Mesothelial cell of epicardium (in vitro differentiated cells): Measurements from ENCODE around the gene FA2H. TPM values are rescaled to one million over a fixed set of nuclear protein-coding genes. Genes with fewer than 3 reads are reported as not detected.

Source experiments
- DNase-seq, 2 experiments: peaks; one replicate each; pipeline ENCODE4 v3.0.0; 2021; ENCODE audit warnings: low spot score in 2 of 2; ENCODE audit not compliant: unreplicated experiment in 2 of 2
- H3K27ac Mint-ChIP-seq: 2 replicates; pipeline ENCODE4 v1.8.0; 2021; ENCODE audit warnings: mixed read lengths
- H3K27me3 Mint-ChIP-seq: 2 replicates; pipeline ENCODE4 v1.8.0; 2021; ENCODE audit warnings: low read depth, mixed read lengths
- H3K36me3 Mint-ChIP-seq: 2 replicates; pipeline ENCODE4 v1.8.0; 2021; ENCODE audit warnings: mixed read lengths
- H3K4me1 Mint-ChIP-seq: 2 replicates; pipeline ENCODE4 v1.8.0; 2021; ENCODE audit warnings: mixed read lengths
- H3K4me3 Mint-ChIP-seq: 2 replicates; pipeline ENCODE4 v1.8.0; 2021; ENCODE audit warnings: mild to moderate bottlenecking, moderate library complexity, mixed read lengths
- H3K9me3 Mint-ChIP-seq: 2 replicates; pipeline ENCODE4 v1.8.0; 2021; ENCODE audit warnings: mixed read lengths
- CTCF ChIP-seq: fragments of 200-600 bp; sonication (generic); IDR thresholded peaks from one replicate; pipeline ENCODE4 v1.5.0; 2021; ENCODE audit warnings: antibody characterized with exemption; ENCODE audit not compliant: unreplicated experiment
- total RNA-seq: library from RNA; stranded (reverse); gene quantifications from 3 replicates; pipeline ENCODE4 v1.2.1, GENCODE V29; 2021

The FA2H gene
- total RNA-seq, 1 donor from 2014 or later: not detected

GRCh38 chr16:74718140-74718539 is 56.5 kb downstream of the FA2H start:
- H3K27ac Mint-ChIP-seq: no peak overlapping the region
- no peaks in the 10 kb centered on the region for H3K9me3 Mint-ChIP-seq
- no peaks in the 10 kb centered on the region for H3K4me1 Mint-ChIP-seq
- no peak for DNase-seq
- no peak for TF ChIP-seq CTCF
- H3K4me3 Mint-ChIP-seq: no peak overlapping the region
- H3K36me3 Mint-ChIP-seq: no peaks in the 10 kb centered on the region
- peaks cover 11% of the 10 kb centered on the region for H3K27me3 Mint-ChIP-seq

GRCh38 chr16:74717367-74717766 is 57.3 kb downstream of the FA2H start:
- no peak overlapping the region for H3K27ac Mint-ChIP-seq
- TF ChIP-seq CTCF: no peak
- H3K4me3 Mint-ChIP-seq: no peak overlapping the region
- DNase-seq: no peak
- peaks cover 11% of the 10 kb centered on the region for H3K27me3 Mint-ChIP-seq
- H3K9me3 Mint-ChIP-seq: no peaks in the 10 kb centered on the region
- no peaks in the 10 kb centered on the region for H3K4me1 Mint-ChIP-seq
- H3K36me3 Mint-ChIP-seq: no peaks in the 10 kb centered on the region

DNA sequence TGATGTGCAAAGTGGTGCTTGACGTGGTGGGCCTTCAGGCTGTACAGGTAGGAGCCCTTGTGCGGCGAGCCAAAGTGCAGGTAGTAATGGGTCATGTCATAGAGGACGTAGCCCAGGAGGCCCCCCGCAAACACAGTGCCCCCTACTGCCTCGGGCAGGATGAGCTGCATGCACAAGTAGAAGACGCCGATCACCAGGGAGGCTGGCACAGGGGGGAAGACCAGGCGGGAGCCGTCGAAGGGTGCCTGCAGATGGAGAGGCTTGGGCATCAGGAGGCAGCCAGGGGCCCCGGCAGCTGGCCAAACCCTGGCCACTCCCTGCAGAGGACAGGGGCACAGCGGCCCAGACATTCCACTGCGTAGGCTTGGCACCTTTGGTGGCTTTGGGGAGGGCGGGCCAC is 58.3 kb downstream of the FA2H start:
- Mint-ChIP-seq H3K9me3 (no peaks in the 10 kb centered on the region), H3K27me3 (peaks cover 7% of the 10 kb centered on the region), H3K36me3 (no peaks in the 10 kb centered on the region), H3K4me3 (no peak overlapping the region), H3K27ac (no peak overlapping the region), H3K4me1 (no peaks in the 10 kb centered on the region)
- DNase-seq: no peak
- no peak for TF ChIP-seq CTCF

DNA sequence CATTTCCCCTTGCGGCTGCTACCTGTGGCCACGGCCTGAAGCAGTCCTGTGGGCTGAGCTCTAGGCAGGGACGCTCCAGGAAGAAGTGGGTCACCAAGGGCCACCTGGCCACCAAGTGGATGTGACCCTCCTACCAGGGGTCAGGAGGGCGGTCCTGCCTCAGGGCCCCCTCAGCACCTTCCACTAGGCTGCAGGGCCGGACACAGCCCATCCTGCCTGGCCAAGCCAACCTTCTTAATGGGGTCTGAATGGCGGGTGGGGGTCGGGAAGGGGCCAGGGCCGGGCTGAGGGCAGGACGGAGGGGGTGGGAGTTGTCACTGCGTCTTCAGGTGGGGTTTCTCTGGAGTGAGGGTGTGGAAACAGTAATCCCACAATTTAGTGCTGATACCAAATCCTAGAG is 60.7 kb downstream of the FA2H start:
- Mint-ChIP-seq H3K36me3 (no peaks in the 10 kb centered on the region), H3K9me3 (no peaks in the 10 kb centered on the region), H3K4me1 (no peaks in the 10 kb centered on the region), H3K27ac (no peak overlapping the region), H3K27me3 (peaks cover 3% of the 10 kb centered on the region), H3K4me3 (no peak overlapping the region)
- DNase-seq: no peak
- no peak for TF ChIP-seq CTCF

DNA sequence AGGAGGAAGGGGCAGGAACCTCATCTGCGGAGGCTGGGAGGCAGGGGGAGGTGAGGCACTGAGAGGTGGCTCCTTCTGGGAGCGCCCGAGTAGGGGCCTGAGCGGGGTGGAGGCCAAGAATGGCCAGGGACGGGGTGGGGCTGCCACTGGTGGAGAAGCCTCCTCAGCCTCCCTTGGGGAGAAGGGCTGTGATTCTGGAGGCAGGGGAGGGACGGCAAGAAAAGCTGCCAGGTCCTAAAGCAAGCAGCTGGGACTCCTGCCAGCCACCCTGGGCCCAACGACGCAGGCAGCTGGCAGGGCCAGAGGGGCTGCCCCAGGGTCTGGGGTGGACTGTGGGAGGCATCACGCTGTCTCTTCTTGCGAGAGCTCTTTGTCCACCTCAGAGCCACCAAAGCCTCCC is 61.3 kb downstream of the FA2H start:
- no peak for DNase-seq
- no peaks in the 10 kb centered on the region for H3K4me1 Mint-ChIP-seq
- H3K27me3 Mint-ChIP-seq: peaks cover 7% of the 10 kb centered on the region
- H3K4me3 Mint-ChIP-seq: no peak overlapping the region
- H3K27ac Mint-ChIP-seq: no peak overlapping the region
- H3K9me3 Mint-ChIP-seq: no peaks in the 10 kb centered on the region
- no peak for TF ChIP-seq CTCF
- no peaks in the 10 kb centered on the region for H3K36me3 Mint-ChIP-seq

- no peaks in the 10 kb centered on the region for H3K9me3 Mint-ChIP-seq
- no peak overlapping the region for H3K27ac Mint-ChIP-seq
- peaks cover 10% of the 10 kb centered on the region for H3K27me3 Mint-ChIP-seq
- H3K36me3 Mint-ChIP-seq: no peaks in the 10 kb centered on the region
- TF ChIP-seq CTCF: no peak
- no peak overlapping the region for H3K4me3 Mint-ChIP-seq
- no peaks in the 10 kb centered on the region for H3K4me1 Mint-ChIP-seq
- DNase-seq: no peak
These were observed 62.7 kb downstream of the FA2H start for GRCh38 chr16:74711938-74712337.
